ENCODE measurements around the gene POLR2H.
"Not testable (repeated sequence)": the region's sequence is repeated elsewhere in the genome, so short reads cannot be mapped to it uniquely, and the experiment has no call there.

Gene POLR2H

GRCh38 chr3:184336547-184337398, 24.7 kb upstream of the POLR2H start:
- peak; percentile 51 for DNase-seq

GRCh38 chr3:184337399-184337714, 24.2 kb upstream of the POLR2H start, which contains the start of gene FAM131A:
TSS of gene FAM131A (plus strand) at chr3:184337600. CDS start at chr3:184337631, 31 bp downstream.
- peak; percentile 38 for DNase-seq

GRCh38 chr3:184337981-184338380, 23.5 kb upstream of the POLR2H start:
- no peak for DNase-seq

GRCh38 chr3:184338511-184338945, 23.0 kb upstream of the POLR2H start:
- peak; percentile 82 for DNase-seq

- no peak for DNase-seq
Observed at GRCh38 chr3:184339001-184339400, 22.5 kb upstream of the POLR2H start.

- DNase-seq = not testable (repeated sequence)
Observed at GRCh38 chr3:184339451-184340135, 21.9 kb upstream of the POLR2H start.

GRCh38 chr3:184341925-184342324, 19.6 kb upstream of the POLR2H start:
- DNase-seq = no peak

- DNase-seq = peak; percentile 29
Observed at GRCh38 chr3:184343200-184343876, 18.2 kb upstream of the POLR2H start.

GRCh38 chr3:184344579-184345316, 16.8 kb upstream of the POLR2H start:
- DNase-seq = no peak

GRCh38 chr3:184345317-184346144, 16.0 kb upstream of the POLR2H start:
- DNase-seq = peak; percentile 46

GRCh38 chr3:184346480-184347190, 14.9 kb upstream of the POLR2H start:
- DNase-seq = no peak

GRCh38 chr3:184347321-184348056, 14.0 kb upstream of the POLR2H start:
- DNase-seq = peak; percentile 55

GRCh38 chr3:184348057-184348382, 13.5 kb upstream of the POLR2H start:
- no peak for DNase-seq

- no peak for DNase-seq
Observed at GRCh38 chr3:184349563-184350470, 11.7 kb upstream of the POLR2H start.

- no peak for DNase-seq
Observed at GRCh38 chr3:184350618-184351017, 10.9 kb upstream of the POLR2H start.

- DNase-seq = no peak
Observed at GRCh38 chr3:184351511-184352148, 9.9 kb upstream of the POLR2H start.

- no peak for DNase-seq
Observed at GRCh38 chr3:184352149-184352785, 9.2 kb upstream of the POLR2H start.

- no peak for DNase-seq
Observed at GRCh38 chr3:184352897-184353545, 8.5 kb upstream of the POLR2H start.
